ENCODE measurements around the gene PGAP6. TPM values are rescaled to one million over a fixed set of nuclear protein-coding genes. Genes with fewer than 3 reads are reported as not detected.

PGAP6 gene
- total RNA-seq, 1 donor from 2014 or later, result 55.8 TPM

- Histone ChIP-seq H3K27ac (no peak overlapping the region), H3K4me1 (peaks cover 22% of the 10 kb centered on the region), H3K4me3 (no peak overlapping the region), H3K27me3 (ENCODE audit: low read depth) (no peaks in the 10 kb centered on the region), H3K36me3 (peaks cover 4% of the 10 kb centered on the region), H3K9me3 (no peaks in the 10 kb centered on the region)
- TF ChIP-seq, protein P1, sequence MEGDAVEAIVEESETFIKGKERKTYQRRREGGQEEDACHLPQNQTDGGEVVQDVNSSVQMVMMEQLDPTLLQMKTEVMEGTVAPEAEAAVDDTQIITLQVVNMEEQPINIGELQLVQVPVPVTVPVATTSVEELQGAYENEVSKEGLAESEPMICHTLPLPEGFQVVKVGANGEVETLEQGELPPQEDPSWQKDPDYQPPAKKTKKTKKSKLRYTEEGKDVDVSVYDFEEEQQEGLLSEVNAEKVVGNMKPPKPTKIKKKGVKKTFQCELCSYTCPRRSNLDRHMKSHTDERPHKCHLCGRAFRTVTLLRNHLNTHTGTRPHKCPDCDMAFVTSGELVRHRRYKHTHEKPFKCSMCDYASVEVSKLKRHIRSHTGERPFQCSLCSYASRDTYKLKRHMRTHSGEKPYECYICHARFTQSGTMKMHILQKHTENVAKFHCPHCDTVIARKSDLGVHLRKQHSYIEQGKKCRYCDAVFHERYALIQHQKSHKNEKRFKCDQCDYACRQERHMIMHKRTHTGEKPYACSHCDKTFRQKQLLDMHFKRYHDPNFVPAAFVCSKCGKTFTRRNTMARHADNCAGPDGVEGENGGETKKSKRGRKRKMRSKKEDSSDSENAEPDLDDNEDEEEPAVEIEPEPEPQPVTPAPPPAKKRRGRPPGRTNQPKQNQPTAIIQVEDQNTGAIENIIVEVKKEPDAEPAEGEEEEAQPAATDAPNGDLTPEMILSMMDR (IDR thresholded peaks at IDR 0.05), result no peak
- intact Hi-C loops (cut with DNase I), result no loop called here
- DNase-seq (no peak), ATAC-seq (no peak)
Observed at GRCh38 chr16:399340-400019, 17.7 kb upstream of the PGAP6 start.

DNA sequence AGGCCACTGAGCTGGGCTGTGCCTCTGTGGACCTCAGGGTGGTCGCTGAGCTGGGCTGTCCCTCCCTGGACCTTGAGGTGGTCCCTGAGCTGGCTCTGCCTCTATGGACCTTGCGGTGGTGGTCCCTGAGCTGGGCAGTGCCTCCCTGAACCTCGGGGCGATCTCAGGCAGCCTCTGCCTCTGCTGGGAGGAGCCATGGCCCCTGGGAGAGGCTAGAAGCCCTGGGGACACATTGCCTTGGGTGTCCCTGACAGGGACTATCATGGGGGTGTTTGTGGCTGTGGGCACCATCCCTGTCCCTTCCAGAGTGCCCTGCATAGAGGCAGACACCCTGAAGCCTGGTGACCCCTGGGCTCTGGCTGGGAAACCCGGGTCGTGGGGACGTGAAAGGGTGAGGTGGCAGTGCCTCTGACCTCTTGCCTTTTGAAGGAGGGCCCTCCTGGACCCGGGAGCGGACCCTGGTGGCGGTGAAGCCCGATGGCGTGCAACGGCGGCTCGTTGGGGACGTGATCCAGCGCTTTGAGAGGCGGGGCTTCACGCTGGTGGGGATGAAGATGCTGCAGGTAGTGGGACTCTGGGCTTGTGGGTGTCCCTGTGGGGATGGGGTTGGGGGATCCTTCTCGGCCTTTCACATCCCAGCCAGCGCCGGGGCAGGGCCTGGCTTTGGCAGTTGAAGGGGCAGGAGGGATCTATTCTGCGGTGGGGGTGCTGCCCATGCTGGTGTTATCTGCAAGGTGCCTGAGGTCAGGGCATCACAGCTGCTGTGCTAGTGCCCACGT lies 17.0 kb upstream of the PGAP6 start:
- Histone ChIP-seq H3K9me3 (no peaks in the 10 kb centered on the region), H3K27ac (no peak overlapping the region), H3K4me1 (peaks cover 22% of the 10 kb centered on the region), H3K27me3 (ENCODE audit: low read depth) (no peaks in the 10 kb centered on the region), H3K4me3 (no peak overlapping the region), H3K36me3 (peaks cover 4% of the 10 kb centered on the region)
- intact Hi-C loops (cut with DNase I), result no loop called here
- TF ChIP-seq, protein P1 (IDR thresholded peaks at IDR 0.05), result no peak
- DNase-seq (no peak), ATAC-seq (no peak)

- TF ChIP-seq, protein P1 (IDR thresholded peaks at IDR 0.05), result peak; percentile 39
- peaks cover 22% of the 10 kb centered on the region for H3K4me1 ChIP-seq
- no peaks in the 10 kb centered on the region for H3K9me3 ChIP-seq
- peak in 1 of 2 donors; percentile 28 for ATAC-seq
- peaks cover 4% of the 10 kb centered on the region for H3K36me3 ChIP-seq
- DNase-seq, result peak; percentile 78
- intact Hi-C loops (cut with DNase I), result no loop called here
- H3K4me3 ChIP-seq, result no peak overlapping the region
- H3K27ac ChIP-seq, result peak overlapping the region; percentile 56
- no peaks in the 10 kb centered on the region for H3K27me3 ChIP-seq (ENCODE audit: low read depth)
Observed at GRCh38 chr16:397736-398332, 16.1 kb upstream of the PGAP6 start.

DNA sequence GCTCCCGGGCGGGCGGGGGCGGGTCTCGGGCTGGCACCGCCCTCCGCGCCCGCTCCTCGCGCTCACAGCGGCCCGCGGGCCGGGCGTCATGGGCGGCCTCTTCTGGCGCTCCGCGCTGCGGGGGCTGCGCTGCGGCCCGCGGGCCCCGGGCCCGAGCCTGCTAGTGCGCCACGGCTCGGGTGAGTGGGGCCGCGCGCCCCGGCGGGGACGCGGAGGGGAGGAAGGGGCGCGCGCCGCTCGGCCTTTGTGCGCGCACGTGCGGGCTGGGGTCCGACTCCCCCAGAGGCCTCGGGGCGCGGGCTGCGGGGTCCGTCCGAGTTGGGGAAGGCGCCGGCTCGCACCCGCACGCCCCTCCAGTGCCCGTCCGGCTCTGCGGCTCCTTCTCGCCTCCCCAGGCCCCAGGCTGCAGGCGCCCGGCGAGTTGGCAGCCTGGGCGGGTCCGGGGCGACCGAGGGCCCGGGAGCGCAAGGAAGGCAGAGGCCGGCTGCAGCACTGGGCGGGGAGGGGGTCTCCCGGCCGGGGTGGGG lies 15.4 kb upstream of the PGAP6 start, which contains the start of gene NME4:
Gene NME4 (plus strand): TSS at position 65 of the 527 bp plus-strand sequence. CDS start 24 bp downstream, at position 89.
- DNase-seq (no peak), ATAC-seq (no peak)
- TF ChIP-seq, protein P1 (IDR thresholded peaks at IDR 0.05), result no peak
- Histone ChIP-seq H3K9me3 (no peaks in the 10 kb centered on the region), H3K4me1 (peaks cover 22% of the 10 kb centered on the region), H3K36me3 (peaks cover 4% of the 10 kb centered on the region), H3K27ac (peak within 1 kb of the TSS; percentile 67), H3K4me3 (peak within 1 kb of the TSS; percentile 55), H3K27me3 (ENCODE audit: low read depth) (no peaks in the 10 kb centered on the region)
- intact Hi-C loops (cut with DNase I), result no loop called here

- Histone ChIP-seq H3K36me3 (peaks cover 4% of the 10 kb centered on the region), H3K27ac (peak overlapping the region; percentile 67), H3K27me3 (ENCODE audit: low read depth) (no peaks in the 10 kb centered on the region), H3K9me3 (no peaks in the 10 kb centered on the region), H3K4me1 (peaks cover 22% of the 10 kb centered on the region), H3K4me3 (peak overlapping the region; percentile 55)
- intact Hi-C loops (cut with DNase I), result no loop called here
- ATAC-seq, result no peak
- TF ChIP-seq, protein P1 (IDR thresholded peaks at IDR 0.05), result no peak
- DNase-seq, result no peak
Observed at GRCh38 chr16:396605-397004, 14.8 kb upstream of the PGAP6 start.

All from lower lobe of right lung (tissue), 2 donors.